Measurements from ENCODE around the gene RTF2. TPM values are rescaled to one million over a fixed set of nuclear protein-coding genes. Genes with fewer than 3 reads are reported as not detected.
"Not testable (repeated sequence)": the region's sequence is repeated elsewhere in the genome, so short reads cannot be mapped to it uniquely, and the experiment has no call there.

Gene RTF2
- total RNA-seq, 1 donor from 2014 or later = 91.2 TPM

DNA sequence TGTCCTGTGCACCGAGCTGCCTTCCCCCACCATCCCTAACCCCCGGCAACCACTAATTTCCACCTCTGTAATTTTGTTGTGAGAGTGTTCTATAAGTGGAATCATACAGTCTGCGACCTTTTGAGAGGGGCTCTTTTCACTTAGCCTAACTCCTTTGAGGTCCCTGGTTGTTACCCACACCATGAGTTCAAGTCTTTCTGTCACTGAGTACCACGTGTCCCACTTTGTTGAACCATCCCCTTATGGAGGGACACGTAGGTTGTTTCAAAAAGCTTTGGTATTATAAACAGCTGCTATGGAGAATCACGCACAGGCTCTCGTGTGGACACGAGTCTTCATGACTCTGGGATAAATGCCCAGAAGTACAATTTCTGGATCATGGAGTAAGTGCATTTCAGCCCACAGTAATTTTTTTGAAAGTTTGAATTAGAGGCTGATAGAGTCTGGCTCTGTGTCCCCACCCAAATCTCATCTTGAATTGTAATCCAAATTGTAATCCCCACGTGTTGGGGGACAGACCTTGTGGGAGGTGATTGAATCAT, 74.1 kb downstream of the RTF2 start:
- no peak for DNase-seq (ENCODE audit: low spot score)

DNA sequence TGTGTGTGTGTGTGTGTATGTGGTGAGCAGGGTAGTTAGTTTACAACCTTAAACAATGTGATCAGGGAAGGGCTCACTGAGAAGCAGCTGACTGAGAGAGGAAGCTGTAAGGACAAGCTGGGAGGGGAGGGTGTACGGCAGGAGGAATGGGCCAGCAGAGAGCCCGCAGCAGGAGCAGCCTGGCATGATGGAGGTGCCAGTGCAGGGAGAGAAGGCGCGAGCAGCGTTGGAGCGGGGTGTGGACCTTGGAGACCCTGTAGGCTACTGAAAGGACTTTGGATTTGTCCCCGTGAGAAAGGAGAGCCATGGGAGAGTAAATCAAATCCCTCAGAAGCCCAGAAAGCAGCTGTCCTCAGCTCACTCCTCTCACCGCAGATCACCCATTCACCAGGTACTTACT, 83.1 kb downstream of the RTF2 start:
- DNase-seq (ENCODE audit: low spot score) = no peak

DNA sequence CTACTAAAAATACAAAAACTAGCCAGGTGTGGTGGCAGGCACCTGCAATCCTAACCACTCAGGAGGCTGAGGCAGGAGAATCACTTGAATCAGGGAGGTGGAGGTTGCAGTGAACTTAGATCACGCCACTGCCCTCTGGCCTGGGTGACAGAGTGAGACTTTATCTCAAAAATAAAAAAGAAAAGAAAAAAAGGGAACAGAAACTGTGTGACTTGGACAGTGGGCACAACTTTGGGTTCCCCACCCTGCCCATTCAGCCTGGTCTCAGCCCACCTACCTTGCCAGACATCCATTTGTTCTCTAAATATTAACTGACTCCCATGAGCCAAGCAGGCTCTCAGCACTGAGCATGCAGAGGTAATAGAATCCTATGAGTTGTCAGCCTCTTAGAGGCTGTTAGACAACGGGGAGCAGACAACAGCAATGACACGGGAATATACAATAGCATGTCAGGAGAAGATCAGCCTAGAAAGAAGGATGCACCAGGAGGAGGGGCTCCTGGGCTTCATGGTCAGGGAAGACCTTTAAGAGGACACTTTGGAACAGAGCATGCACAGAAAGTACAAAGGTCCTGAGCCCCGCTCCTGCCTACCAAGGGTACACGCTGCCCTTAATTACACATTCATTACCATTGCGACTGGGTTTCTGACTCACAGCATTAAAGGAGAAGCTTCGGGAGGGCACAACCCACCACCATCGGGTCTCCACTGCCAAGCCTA, 84.6 kb downstream of the RTF2 start:
- no peak for DNase-seq (ENCODE audit: low spot score)

DNA sequence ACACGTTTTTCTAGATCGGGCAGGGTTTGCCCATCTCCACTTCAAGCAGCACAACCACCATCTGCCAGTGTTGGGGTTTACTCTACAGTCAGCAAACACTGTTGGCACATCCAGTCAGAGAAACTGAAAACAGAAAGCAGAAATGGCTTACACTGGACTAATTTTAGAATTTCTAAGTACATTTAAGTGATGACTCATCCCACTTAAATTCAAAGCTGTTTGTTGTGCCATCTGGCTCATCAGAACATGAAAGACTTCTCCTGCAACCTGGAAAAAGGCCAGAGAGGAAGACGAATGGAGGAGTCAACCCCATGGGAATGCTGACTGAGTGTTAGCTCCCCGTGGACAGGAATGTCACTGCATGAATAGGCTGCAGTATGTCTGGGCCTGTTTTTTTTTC, 86.4 kb downstream of the RTF2 start:
- no peak for DNase-seq (ENCODE audit: low spot score)

DNA sequence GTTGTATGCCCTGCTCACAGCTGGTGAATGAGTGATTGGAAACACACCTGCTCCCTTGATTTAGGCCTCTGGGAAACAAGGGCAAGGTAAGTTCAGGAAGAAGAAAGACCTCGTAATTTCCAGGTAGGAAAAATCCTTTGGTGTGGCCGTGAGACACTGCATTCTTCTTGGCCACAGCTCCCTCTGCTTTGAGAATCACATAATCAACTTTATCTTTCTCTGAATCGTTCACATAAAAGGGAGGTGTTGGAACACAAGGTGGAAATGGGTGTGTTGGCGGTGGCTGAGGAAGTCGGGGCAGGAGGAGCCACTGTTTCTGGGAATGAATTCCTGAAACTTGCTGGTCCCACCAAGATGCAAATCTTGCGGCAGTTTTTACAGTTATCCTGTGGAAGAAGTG, 90.5 kb downstream of the RTF2 start:
- no peak for DNase-seq (ENCODE audit: low spot score)

DNA sequence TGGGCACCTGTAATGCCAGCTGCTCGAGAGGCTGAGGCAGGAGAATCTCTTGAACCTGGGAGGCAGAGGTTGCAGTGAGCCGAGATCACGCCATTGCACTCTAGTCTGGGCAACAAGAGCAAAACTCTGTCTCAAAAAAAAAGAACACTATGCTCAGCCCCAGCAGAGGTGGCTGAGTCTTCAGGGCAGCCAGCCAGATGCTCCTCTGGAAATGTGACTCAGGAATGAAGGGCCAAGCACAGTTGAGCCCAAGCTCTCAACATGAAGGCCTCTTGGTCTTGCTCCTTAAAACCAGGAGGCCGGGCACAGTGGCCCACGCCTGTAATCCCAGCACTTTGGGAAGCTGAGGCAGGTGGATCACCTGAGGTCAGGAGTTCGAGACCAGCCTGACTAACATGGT, 96.1 kb downstream of the RTF2 start:
- not testable (repeated sequence) for DNase-seq (ENCODE audit: low spot score)

DNA sequence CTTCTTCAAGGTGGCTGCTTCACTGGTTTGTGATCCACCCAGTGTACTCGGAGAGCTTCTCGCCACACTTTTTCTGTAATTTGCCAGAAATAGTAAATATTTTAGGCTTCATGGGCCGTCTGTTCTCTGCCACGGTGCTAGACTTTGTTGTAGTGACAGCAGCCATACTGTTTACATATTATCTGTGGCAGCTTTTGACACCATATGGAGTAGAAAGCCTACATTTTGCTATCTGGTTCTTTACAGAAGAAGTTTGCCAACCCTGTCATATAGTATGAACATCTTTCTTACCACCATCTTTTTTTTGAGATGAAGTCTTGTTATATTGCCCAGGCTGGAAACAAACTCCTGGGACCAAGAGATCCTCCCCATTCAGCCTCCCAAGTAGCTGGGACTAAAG, 97.1 kb downstream of the RTF2 start:
- no peak for DNase-seq (ENCODE audit: low spot score)

DNA sequence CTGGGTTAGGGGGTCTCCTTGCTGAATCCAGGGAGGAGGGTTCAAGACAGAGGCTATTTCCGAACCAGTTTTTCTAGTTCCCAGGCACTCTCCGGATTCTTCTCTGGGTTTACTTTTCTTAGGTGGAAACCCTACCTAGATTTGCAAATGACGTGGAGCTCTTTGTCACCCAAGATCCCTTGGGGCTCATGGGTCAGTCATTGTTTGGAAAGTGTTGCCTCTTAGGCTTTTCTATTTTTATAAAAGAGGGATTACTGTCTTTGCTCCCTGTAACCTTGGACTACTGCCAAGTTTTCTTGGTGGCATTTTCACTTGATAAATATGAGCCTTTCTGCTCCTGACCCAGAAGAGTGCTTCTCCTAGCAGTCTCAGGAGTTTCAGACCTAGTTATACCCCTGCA, 98.2 kb downstream of the RTF2 start:
- DNase-seq (ENCODE audit: low spot score) = no peak

Other genes starting within 250 kb of the RTF2 start
- not detected for gene MC3R, start 219.9 kb upstream of the RTF2 start, total RNA-seq
- gene FAM210B, start 109.7 kb upstream of the RTF2 start, total RNA-seq = 50.3 TPM
- 1.6 TPM for gene AURKA, start 76.4 kb upstream of the RTF2 start, total RNA-seq
- 36.6 TPM for gene CSTF1, start 76.0 kb upstream of the RTF2 start, total RNA-seq
- 0.91 TPM for gene CASS4, start 56.4 kb upstream of the RTF2 start, total RNA-seq
- not detected for gene FAM209A, start 56.1 kb downstream of the RTF2 start, total RNA-seq
- gene FAM209B, start 64.6 kb downstream of the RTF2 start, total RNA-seq = not detected
- 12.5 TPM for gene TFAP2C, start 160.7 kb downstream of the RTF2 start, total RNA-seq

Measured in ureter (tissue), 1 donor.